ENCODE results near the gene POLR3K. TPM values are rescaled to one million over a fixed set of nuclear protein-coding genes. Genes with fewer than 3 reads are reported as not detected.

Gene POLR3K
- total RNA-seq, 6 experiments from 2014 or later = 3.5 to 6.3 (median 4.3) TPM

DNA sequence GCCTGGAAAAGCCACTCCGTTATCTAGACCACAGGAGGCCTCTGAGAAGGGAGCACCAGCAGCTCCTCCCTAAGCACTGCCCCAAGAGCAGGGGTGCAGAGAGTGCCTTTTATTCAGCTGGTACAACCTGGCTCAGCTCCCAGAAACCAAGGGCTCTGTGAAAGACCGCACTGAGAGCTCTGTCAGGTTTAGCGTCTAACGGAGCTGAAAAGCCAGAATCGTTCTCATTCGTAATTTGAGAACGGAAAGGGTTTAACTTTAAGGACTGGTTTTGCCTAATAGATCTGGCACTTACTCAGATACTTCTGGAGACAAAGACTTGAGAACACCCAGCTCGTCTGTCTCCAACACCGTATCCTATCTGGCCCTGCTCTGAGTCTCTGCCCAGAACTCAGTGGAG is 38.1 kb upstream of the POLR3K start:
- TF ChIP-seq POLR2A (IDR thresholded peaks at IDR 0.05) = no peak
- TF ChIP-seq, protein P1, sequence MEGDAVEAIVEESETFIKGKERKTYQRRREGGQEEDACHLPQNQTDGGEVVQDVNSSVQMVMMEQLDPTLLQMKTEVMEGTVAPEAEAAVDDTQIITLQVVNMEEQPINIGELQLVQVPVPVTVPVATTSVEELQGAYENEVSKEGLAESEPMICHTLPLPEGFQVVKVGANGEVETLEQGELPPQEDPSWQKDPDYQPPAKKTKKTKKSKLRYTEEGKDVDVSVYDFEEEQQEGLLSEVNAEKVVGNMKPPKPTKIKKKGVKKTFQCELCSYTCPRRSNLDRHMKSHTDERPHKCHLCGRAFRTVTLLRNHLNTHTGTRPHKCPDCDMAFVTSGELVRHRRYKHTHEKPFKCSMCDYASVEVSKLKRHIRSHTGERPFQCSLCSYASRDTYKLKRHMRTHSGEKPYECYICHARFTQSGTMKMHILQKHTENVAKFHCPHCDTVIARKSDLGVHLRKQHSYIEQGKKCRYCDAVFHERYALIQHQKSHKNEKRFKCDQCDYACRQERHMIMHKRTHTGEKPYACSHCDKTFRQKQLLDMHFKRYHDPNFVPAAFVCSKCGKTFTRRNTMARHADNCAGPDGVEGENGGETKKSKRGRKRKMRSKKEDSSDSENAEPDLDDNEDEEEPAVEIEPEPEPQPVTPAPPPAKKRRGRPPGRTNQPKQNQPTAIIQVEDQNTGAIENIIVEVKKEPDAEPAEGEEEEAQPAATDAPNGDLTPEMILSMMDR (IDR thresholded peaks at IDR 0.05) = no peak
- ATAC-seq = peak in 2 of 4 donors; percentile 5 to 26
- no peak for DNase-seq
- Histone ChIP-seq H3K4me3 (no peak overlapping the region), H3K27me3 (no peaks in the 10 kb centered on the region), H3K4me1 (no peaks in the 10 kb centered on the region), H3K36me3 (peaks cover 0 to 23% (median 4%) of the 10 kb centered on the region in 4 donors), H3K9me3 (no peaks in the 10 kb centered on the region), H3K27ac (no peak overlapping the region)
- intact Hi-C loops (cut with DNase I) = no loop called here
- WGBS (ENCODE audit: insufficient coverage, low coverage, low lambda C conversion rate, missing lambda C conversion rate) = 60% methylated on average over 9 of the region's 9 CpGs

DNA sequence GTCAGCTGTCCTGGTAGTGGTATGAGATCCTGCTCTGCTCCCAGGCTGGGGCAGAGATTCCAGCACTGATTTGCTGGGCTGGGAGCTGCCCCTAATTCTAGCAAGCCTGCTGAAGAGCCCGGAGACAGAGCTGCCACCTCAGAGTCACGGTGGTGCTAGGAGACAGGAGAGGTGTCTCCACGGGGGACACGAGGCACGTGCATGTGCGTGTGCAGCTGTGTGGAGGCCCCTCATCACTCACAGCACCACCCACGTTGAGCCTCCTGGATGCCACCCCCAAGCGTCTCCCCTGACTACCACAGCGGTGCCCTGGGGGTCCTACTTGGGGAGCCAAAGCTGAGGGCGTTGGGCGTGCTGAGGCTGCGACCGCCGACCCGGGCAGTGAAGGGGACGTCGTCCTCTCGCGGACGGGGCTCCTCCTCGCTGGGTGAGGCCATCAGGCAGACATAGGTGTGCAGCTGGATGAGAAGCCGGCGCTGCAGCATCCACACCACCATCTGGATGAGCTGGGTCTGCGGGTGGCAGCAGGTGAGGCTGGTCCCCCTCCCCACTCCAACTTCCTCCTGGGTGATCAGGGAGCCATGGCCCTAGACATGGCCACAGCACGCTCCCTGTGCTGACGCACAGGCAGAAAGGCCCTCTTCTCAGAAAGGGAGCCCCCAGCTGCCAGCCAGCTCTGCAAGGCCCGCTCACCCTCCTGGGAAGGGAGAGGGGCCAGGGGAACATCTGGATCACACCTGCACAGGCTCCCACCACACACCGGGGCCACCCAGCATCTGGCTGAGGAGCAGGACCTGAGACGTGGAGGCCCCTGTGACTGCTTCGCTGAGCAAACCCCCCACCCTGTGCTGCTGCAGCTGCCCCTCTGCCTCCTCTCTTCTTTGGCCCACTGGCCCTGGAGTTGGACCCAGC is 36.2 kb upstream of the POLR3K start:
- WGBS (ENCODE audit: insufficient coverage, low coverage, low lambda C conversion rate, missing lambda C conversion rate) = 60% methylated on average over 1 of the region's 30 CpGs
- no peaks in the 10 kb centered on the region for H3K27me3 ChIP-seq
- H3K9me3 ChIP-seq = no peaks in the 10 kb centered on the region
- intact Hi-C loops (cut with DNase I) = no loop called here
- no peaks in the 10 kb centered on the region for H3K4me1 ChIP-seq
- TF ChIP-seq POLR2A (IDR thresholded peaks at IDR 0.05) = no peak
- TF ChIP-seq, protein P1 (IDR thresholded peaks at IDR 0.05) = no peak
- no peak overlapping the region for H3K27ac ChIP-seq
- H3K36me3 ChIP-seq = peaks cover 0 to 32% (median 4%) of the 10 kb centered on the region in 4 donors
- no peak for ATAC-seq
- DNase-seq = no peak
- no peak overlapping the region for H3K4me3 ChIP-seq

DNA sequence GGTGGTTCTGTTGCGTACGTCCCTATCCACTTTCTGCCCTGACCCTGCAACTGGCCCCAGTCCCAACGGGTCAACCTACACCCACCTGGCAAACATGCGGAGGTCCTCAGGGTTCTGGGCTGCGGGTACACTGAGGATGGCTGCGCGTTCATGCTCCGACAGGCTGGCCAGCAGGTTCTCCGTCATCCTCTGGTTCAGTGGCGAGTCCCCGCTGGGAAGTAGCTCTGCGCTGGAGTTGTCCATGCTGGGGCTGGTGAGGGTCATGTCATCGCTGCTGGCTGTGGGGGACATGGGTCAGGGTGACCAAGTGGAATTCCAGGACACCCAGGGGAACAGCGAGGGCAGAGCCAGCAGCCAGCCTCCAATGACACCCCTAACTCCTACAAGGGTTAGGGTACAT is 35.2 kb upstream of the POLR3K start:
- H3K4me3 ChIP-seq = no peak overlapping the region
- no peak overlapping the region for H3K27ac ChIP-seq
- no peaks in the 10 kb centered on the region for H3K4me1 ChIP-seq
- no peaks in the 10 kb centered on the region for H3K9me3 ChIP-seq
- intact Hi-C loops (cut with DNase I) = no loop called here
- H3K27me3 ChIP-seq = no peaks in the 10 kb centered on the region
- no peak for DNase-seq
- H3K36me3 ChIP-seq = peaks cover 0 to 32% (median 4%) of the 10 kb centered on the region in 4 donors
- 95% methylated on average over 7 of the region's 14 CpGs for WGBS (ENCODE audit: insufficient coverage, low coverage, low lambda C conversion rate, missing lambda C conversion rate)
- no peak for ATAC-seq
- TF ChIP-seq, protein P1 (IDR thresholded peaks at IDR 0.05) = no peak
- no peak for TF ChIP-seq POLR2A (IDR thresholded peaks at IDR 0.05)

DNA sequence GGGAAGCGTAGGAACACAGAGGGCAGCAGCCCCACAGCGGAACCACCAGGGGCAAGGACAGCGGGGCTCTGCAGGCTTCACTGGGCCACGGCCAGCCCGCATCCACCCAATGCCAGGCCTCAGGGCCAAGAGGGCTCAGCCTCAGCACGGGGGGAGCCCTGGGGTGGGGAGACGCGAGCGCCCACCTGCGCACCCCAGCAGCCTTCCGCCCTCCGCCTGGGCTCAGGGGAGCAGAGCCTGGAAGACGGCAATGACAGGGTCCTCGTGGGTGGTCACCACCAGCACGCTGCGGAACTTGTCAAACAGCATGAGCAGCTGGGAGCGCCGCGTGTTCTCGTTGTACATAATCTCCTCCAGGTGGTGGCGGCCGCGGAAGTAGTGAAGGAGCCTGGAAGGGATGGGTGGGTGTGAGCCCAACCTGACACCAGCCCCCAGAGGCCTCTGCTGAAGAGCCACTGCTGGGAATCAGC is 33.1 kb upstream of the POLR3K start:
- no peak overlapping the region for H3K27ac ChIP-seq
- intact Hi-C loops (cut with DNase I) = no loop called here
- no peak overlapping the region for H3K4me3 ChIP-seq
- 90% methylated on average over 10 of the region's 23 CpGs for WGBS (ENCODE audit: insufficient coverage, low coverage, low lambda C conversion rate, missing lambda C conversion rate)
- H3K4me1 ChIP-seq = no peaks in the 10 kb centered on the region
- TF ChIP-seq, protein P1 (IDR thresholded peaks at IDR 0.05) = no peak
- no peak for TF ChIP-seq POLR2A (IDR thresholded peaks at IDR 0.05)
- H3K9me3 ChIP-seq = no peaks in the 10 kb centered on the region
- peaks cover 0 to 34% (median 4%) of the 10 kb centered on the region in 4 donors for H3K36me3 ChIP-seq
- ATAC-seq = peak in 1 of 4 donors; percentile 4
- no peaks in the 10 kb centered on the region for H3K27me3 ChIP-seq
- DNase-seq = no peak
